Tibial nerve (tissue), 4 donors: ENCODE data around the gene EFCAB6.

Source experiments
- CTCF ChIP-seq, 5 experiments: fragments of 200-600 bp in 3 of 5; fragments of 450-650 bp in 2 of 5; sonication (generic) in 3 of 5; IDR thresholded peaks; one replicate each; pipeline ENCODE4 v1.5.1; 2016 to 2019; ENCODE audit warnings: antibody characterized with exemption in 5 of 5, mild to moderate bottlenecking in 3 of 5, moderate library complexity in 2 of 5
- EP300 ChIP-seq, 2 donors: sonication (generic); formaldehyde crosslinking; IDR thresholded peaks; one replicate each; pipeline ENCODE4 v1.6.1; 2017; ENCODE audit warnings: antibody characterized with exemption in 2 of 2, mild to moderate bottlenecking in 1 of 2
- POLR2A ChIP-seq, 2 donors: fragments of 450-650 bp; IDR thresholded peaks; one replicate each; pipeline ENCODE4 v1.6.1; 2017; ENCODE audit warnings: antibody characterized with exemption in 2 of 2, mild to moderate bottlenecking in 2 of 2, moderate library complexity in 2 of 2

- TF ChIP-seq CTCF (IDR thresholded peaks at IDR 0.05) (no peak), POLR2A (IDR thresholded peaks at IDR 0.05) (no peak), EP300 (IDR thresholded peaks at IDR 0.05) (no peak)
Measured at GRCh38 chr22:43860126-43860525, 48.0 kb upstream of the EFCAB6 start.
